Superior temporal gyrus (tissue), 1 donor: Measurements from ENCODE around the gene LRR1.
"Not testable (repeated sequence)": the region's sequence is repeated elsewhere in the genome, so short reads cannot be mapped to it uniquely, and the experiment has no call there.

Experiments
- DNase-seq: peaks from one replicate; pipeline ENCODE4 v3.0.0-alpha.2; 2016; ENCODE audit errors: extremely low spot score

The LRR1 gene

DNA sequence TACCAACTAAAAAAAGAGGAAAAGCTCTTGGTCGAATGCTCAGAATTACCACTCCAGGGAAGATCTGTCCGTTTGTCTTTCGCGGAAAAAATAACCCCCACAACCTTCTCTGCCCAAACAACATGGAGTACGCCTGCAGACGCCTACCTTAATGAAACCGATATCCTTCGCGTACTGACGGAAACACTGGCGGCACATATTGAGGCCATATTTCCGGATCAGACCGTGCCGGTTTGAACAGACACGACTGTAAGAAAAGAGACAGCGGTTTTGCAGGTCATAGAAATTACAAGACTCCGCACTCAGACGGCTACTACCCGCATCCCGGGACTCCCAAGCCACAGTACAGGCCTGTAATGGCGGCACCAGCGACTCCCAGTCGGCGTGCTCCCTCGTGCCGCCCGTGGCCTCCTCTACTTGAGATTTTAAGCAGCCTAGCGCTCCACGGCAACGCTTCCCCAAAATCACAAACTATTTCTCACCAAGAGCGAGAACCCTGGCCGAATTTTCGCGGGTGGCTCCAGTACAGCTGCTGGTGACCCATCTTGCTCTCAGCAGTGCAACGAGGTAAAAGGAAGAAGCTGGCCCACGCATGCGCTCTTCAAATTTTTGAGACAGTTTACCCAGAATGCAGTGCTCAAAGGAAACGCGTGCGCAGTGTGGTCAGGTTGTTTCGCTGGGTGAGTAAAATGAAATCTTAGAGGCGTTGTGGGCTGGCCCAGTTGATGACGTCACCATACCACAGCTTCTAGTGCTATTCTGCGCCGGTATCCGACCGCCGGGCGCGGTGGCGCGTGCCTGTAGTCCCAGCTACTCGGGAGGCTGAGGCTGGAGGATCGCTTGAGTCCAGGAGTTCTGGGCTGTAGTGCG, 12.7 kb upstream of the LRR1 start, which contains the start of gene RPS29:
RPS29 (minus strand) TSS at position 578 of the 870 bp plus-strand sequence; CDS start at position 544, 34 bp downstream.
- DNase-seq: peak; percentile 100

GRCh38 chr14:49586673-49587460, 11.9 kb upstream of the LRR1 start:
- peak; percentile 89 for DNase-seq

GRCh38 chr14:49589387-49589786, 9.4 kb upstream of the LRR1 start:
- DNase-seq: no peak

DNA sequence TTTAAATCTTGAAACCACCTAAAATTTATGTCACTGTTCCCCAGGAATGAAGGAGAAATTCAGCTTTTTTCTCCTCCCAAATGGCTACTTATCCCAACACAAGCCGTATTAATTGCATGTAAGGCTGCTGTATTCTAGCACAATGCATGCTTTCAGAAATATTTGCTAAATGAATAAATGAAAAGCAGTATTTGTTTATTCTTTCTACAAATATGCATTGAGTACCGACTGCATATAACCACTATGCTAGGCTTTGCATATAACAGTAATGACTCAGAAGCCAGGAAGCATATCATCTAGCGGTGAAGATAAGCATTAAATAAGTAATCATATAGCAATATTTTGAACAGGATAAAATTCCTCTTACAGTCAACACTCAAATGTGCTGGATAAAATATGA, 5.7 kb upstream of the LRR1 start:
- DNase-seq: no peak

DNA sequence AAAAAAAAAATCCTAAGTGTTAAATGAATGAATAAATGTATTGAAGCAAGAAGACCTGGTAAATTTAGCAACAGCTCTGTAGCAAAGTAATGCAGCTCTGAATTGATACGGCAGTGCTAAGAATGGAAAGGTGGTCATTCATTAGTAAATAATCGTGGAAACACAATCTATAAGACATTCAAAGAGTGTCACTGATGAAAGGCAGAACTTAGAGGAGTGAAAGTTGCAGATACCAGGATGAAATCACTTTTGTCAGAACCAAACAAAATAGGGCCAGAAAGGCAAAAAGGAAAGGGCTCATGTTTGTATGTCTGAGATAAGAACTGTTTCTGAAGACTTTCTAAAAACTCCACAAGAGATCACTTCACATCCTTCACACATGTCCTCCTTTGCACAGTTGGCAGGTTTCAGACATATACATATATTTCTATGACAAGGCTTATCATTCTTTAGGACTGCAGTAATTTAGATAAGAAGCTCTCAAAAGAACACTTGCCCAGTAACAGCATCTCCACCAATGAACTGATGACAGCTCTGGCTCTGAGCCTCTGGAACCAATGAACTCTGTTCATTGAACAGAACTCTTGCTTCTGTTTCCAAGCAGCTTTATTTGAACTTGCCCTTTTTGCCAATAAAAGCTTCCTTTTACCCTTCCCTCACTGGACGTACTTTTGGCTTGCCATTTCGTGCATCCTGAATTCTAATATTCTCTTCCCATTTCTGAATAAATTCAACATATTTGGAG, 4.2 kb upstream of the LRR1 start:
- DNase-seq: no peak

GRCh38 chr14:49598189-49598484, 603 bp upstream of the LRR1 start:
- no peak for DNase-seq

DNA sequence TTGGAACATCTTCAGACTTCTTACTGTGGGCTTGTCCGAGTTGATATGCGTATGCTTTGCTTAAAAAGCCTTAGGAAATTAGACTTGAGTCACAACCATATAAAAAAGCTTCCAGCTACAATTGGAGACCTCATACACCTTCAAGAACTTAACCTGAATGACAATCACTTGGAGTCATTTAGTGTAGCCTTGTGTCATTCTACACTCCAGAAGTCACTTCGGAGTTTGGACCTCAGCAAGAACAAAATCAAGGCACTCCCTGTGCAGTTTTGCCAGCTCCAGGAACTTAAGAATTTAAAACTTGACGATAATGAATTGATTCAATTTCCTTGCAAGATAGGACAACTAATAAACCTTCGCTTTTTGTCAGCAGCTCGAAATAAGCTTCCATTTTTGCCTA, 8.8 kb downstream of the LRR1 start:
- no peak for DNase-seq

GRCh38 chr14:49612251-49612650, 13.5 kb downstream of the LRR1 start:
- no peak for DNase-seq

- no peak for DNase-seq
Measured at GRCh38 chr14:49612671-49613070, 13.9 kb downstream of the LRR1 start.

- DNase-seq: no peak
Measured at GRCh38 chr14:49614196-49614595, 15.5 kb downstream of the LRR1 start.

- DNase-seq: no peak
Measured at GRCh38 chr14:49615776-49616175, 17.0 kb downstream of the LRR1 start.

DNA sequence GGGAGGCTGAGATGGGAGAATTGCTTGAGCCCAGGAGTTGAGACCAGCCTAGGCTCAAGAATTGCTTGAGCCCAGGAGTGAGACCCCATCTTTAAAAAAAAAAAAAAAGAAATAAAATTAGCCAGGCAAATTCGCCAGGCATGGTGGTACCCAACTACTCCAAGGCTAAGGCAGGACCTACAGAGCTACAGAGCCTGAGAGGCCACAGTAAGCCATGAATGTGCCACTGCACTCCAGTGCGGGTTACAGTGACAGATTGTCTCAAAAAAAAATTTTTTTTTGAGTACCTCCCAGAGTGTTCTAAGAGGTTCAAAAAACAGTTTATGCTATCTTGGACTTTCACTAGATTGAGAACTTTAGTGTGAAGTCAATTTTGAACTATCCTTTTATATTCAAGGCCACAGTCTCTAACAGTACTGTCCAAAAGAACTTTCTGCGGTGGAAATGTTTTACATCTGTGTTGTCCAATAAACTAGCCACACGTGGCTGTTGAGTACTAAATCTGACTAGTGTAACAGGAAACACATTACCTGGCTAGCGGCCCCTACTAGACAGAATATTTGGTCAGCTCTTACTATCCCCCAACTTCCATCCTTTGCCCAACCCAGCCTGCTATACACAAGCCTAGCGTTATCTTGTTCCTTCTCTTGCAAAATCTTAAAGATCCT, 19.2 kb downstream of the LRR1 start:
- DNase-seq: no peak

DNA sequence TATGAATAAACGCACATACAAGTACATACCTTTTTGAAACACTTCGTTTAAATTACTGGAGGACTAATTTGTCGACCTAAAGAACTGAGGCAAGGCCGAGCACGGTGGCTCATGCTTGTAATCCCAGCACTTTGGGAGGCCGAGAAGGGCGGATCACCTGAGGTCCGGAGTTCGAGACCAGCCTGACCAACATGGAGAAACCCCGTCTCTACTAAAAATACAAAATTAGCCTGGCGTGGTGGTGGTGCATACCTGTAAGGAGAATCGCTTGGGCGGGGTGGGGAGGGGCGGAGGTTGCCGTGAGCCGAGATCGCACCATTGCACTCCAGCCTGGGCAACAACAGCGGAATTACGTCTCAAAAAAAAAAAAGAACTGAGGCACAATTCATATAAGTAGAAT, 20.5 kb downstream of the LRR1 start:
- not testable (repeated sequence) for DNase-seq

DNA sequence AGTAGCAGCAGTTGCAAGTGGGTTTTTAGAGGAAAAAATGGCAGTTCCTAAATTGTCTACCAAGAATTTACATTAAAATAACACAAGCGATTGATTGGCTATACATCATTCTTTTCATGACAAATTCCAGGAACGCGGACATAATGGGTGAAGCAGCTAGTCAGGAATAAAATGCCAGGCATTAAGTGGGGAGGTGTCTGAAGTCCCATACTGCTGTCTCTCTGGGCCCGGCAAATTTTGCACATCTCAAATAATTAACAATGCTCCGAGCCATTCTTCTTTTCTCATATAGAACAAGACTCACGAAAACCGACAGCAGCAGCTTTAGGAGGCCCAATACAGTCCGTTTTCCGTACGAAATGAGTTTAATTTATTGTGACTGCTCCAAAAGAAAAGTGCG, 21.0 kb downstream of the LRR1 start:
- DNase-seq: no peak

GRCh38 chr14:49620182-49621113, 21.7 kb downstream of the LRR1 start, which contains the start of the genes MGAT2 and RPL36AL:
Gene MGAT2, plus strand, starts transcription at chr14:49620799. Its CDS starts 470 bp downstream, at chr14:49621269.
Gene RPL36AL, minus strand, starts transcription at chr14:49620626. Its CDS starts 1,522 bp downstream, at chr14:49619104.
- DNase-seq: peak; percentile 99

GRCh38 chr14:49621114-49621881, 22.6 kb downstream of the LRR1 start:
- DNase-seq: no peak

DNA sequence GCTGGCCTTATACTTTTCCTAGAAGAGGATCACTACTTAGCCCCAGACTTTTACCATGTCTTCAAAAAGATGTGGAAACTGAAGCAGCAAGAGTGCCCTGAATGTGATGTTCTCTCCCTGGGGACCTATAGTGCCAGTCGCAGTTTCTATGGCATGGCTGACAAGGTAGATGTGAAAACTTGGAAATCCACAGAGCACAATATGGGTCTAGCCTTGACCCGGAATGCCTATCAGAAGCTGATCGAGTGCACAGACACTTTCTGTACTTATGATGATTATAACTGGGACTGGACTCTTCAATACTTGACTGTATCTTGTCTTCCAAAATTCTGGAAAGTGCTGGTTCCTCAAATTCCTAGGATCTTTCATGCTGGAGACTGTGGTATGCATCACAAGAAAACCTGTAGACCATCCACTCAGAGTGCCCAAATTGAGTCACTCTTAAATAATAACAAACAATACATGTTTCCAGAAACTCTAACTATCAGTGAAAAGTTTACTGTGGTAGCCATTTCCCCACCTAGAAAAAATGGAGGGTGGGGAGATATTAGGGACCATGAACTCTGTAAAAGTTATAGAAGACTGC, 23.4 kb downstream of the LRR1 start:
- peak; percentile 33 for DNase-seq

DNA sequence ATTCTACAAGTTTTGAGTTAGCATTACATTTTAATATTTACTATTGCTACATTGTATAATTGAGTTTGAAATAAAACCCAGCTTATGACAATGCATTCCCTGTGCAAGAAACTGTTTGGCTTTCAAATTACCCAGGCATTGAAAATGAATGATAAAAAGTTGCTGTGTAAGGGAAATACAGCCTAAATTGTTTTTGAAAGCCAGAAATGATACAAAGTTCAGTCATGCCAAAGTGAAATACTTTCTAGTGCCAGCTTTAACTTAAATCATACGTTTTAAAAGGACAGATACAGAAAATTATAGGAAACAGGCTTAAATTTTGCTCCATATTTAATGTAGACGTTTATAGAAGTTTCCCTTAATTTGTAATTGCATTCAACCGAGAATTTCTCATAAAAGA, 24.6 kb downstream of the LRR1 start:
- DNase-seq: no peak
